Central memory CD8-positive, alpha-beta T cell (primary cell): ENCODE measurements around the gene BIK.

Experiments
- ATAC-seq: fragments of 150-1000 bp; cut with Tn5 transposase; replicated peaks from 2 replicates; pipeline ENCODE4 v1.10.0; 2022; ENCODE audit warnings: mild to moderate bottlenecking, moderate FRiP score, moderate number of reproducible peaks; ENCODE audit not compliant: poor library complexity, severe bottlenecking; ENCODE audit errors: extremely low read depth
- DNase-seq, 2 donors: peaks; one replicate each; pipeline ENCODE4 v3.0.0; 2021; ENCODE audit warnings: low spot score in 2 of 2
- H3K27ac Mint-ChIP-seq: one replicate; pipeline ENCODE4 v1.8.0; 2022; ENCODE audit warnings: low read depth, mild to moderate bottlenecking, moderate library complexity, mixed read lengths
- H3K27me3 Mint-ChIP-seq: one replicate; pipeline ENCODE4 v1.8.0; 2022; ENCODE audit warnings: mixed read lengths
- H3K36me3 Mint-ChIP-seq: one replicate; pipeline ENCODE4 v1.8.0; 2022; ENCODE audit warnings: mild to moderate bottlenecking, moderate library complexity, mixed read lengths; ENCODE audit not compliant: insufficient read depth
- H3K4me1 Mint-ChIP-seq: one replicate; pipeline ENCODE4 v1.8.0; 2022; ENCODE audit warnings: mixed read lengths
- H3K4me3 Mint-ChIP-seq: one replicate; pipeline ENCODE4 v1.8.0; 2022; ENCODE audit warnings: mild to moderate bottlenecking, moderate library complexity, mixed read lengths
- H3K9me3 Mint-ChIP-seq: one replicate; pipeline ENCODE4 v1.8.0; 2022; ENCODE audit warnings: mixed read lengths

The BIK gene

DNA sequence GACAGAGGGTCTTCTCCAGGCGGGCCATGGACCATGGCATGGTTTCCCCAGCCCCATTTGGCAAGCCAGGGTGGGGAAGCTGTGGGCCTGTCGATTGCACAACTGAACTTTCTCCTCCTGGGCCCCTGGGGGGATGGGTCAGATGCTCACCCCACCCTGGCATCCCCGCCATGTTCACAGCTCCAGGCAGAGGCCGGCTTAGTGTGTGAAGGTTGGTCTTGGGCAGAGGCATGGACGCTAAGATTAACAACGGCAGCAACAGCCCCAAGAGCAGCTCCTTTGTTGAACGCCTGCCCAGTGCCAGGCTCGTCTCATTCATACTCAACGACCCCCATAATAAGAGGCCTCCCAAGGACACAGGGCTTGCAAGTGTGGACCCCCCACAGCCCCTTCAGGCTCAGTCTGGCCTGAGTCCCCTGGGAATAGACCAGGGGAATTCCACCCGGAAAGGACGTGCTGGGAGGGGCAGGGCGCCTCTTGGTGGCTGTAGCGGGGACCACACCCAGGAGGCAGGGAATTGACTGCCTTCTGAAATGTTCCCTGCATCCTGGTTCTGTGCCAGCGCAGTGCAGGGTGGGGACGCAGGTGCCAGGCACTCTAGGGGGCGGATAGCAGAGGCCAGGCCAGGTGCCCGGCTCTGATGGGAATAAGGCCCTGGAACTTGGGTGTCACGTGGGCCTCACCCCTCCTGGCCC, 49.1 kb downstream of the BIK start:
- H3K36me3 Mint-ChIP-seq: peaks cover 1% of the 10 kb centered on the region

DNA sequence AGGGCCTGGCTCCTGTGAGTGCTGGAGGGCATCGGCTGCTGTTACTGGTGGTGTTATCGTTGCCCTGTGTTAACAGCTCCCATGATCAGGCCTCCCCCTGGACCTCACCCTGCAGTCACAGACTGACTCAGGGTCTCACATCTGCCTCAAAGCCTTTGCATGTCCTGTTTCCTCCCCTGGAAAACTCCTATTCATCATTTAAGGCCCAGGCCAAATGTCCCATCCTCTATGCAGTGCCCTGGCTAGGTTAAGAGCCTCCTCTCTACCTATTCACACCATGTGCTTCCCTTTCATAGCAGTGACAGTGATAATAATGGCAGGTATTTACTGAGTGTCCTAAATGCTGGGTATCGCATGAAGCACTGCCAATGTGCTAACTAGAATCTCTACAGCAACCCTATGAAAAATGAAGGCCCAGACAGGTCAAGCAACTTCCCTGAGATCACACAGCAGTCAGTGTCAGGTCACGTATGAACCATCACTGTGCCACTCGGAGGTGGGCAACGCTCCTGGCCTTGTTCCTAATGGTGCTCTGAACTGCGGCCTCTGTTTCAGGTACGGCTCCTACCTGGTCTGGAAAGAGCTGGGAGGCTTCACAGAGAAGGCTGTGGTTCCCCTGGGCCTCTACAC, 50.1 kb downstream of the BIK start:
- Mint-ChIP-seq H3K4me3 (no peak overlapping the region), H3K27ac (no peak overlapping the region), H3K36me3 (peaks cover 1% of the 10 kb centered on the region), H3K9me3 (no peaks in the 10 kb centered on the region), H3K27me3 (no peaks in the 10 kb centered on the region), H3K4me1 (peaks cover 21% of the 10 kb centered on the region)
- DNase-seq (no peak), ATAC-seq (no peak)

More for the DNA sequence above, 49.1 kb downstream of the BIK start:
- DNase-seq (no peak), ATAC-seq (no peak)
- Mint-ChIP-seq H3K27ac (no peak overlapping the region), H3K9me3 (no peaks in the 10 kb centered on the region), H3K4me1 (peaks cover 21% of the 10 kb centered on the region), H3K27me3 (no peaks in the 10 kb centered on the region), H3K4me3 (no peak overlapping the region)

DNA sequence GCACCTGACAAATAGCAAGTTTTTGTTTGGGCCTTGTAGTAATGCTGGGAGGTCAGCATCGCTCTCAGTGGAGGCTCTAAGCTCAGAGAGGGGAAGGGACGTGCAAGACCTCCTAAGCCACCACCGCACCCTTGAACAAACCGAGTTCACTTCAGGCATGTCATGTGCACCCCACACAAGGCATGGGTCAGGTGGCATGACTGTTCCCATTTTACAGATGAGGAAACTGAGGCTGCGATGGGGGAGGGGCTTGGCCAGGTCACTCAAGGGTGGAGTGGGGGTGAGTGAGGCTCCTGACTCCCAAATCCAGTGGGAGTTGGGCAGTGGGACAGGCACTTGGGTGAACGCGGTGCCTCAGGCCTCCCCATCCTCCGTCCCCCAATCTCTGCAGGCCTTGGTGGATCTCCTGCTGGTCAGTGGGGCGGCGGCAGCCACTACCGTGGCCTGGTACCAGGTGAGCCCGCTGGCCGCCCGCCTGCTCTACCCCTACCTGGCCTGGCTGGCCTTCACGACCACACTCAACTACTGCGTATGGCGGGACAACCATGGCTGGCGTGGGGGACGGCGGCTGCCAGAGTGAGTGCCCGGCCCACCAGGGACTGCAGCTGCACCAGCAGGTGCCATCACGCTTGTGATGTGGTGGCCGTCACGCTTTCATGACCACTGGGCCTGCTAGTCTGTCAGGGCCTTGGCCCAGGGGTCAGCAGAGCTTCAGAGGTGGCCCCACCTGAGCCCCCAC, 52.0 kb downstream of the BIK start:
- ATAC-seq (no peak), DNase-seq (no peak)
- no peak overlapping the region for H3K4me3 Mint-ChIP-seq
- no peaks in the 10 kb centered on the region for H3K9me3 Mint-ChIP-seq
- H3K27me3 Mint-ChIP-seq: no peaks in the 10 kb centered on the region
- no peak overlapping the region for H3K27ac Mint-ChIP-seq
- peaks cover 21% of the 10 kb centered on the region for H3K4me1 Mint-ChIP-seq
- peaks cover 6% of the 10 kb centered on the region for H3K36me3 Mint-ChIP-seq

DNA sequence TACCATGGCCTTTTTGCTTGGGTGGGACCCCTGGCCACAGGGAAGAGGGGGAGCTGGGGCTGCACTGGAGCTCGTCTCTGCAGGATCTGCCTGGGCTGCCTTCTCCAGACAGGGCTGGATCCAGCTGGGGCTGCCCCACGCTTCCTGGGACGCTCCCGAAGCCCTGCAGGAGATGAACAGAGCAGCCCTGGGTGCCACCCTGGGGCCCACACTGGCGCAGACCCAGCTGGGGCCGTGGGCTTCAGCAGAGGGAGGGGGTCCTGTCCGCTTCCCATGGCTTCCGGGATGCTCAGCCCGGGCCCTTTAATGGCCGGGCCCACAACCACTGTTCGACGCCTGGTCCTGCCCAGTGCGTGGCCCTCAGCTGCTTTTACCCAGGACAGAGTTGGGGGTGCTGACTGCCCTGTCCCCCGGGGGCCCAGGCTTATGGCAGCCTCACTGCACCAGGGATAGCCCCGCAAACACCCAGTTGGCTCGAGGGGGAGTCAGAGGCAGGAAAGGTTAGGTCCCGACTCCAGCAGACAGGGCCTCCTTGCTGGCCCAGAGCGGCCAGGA, 52.8 kb downstream of the BIK start:
- Mint-ChIP-seq H3K9me3 (no peaks in the 10 kb centered on the region), H3K27me3 (no peaks in the 10 kb centered on the region), H3K27ac (peak overlapping the region; percentile 26), H3K36me3 (peaks cover 8% of the 10 kb centered on the region), H3K4me3 (no peak overlapping the region), H3K4me1 (peaks cover 17% of the 10 kb centered on the region)
- DNase-seq (no peak), ATAC-seq (no peak)

DNA sequence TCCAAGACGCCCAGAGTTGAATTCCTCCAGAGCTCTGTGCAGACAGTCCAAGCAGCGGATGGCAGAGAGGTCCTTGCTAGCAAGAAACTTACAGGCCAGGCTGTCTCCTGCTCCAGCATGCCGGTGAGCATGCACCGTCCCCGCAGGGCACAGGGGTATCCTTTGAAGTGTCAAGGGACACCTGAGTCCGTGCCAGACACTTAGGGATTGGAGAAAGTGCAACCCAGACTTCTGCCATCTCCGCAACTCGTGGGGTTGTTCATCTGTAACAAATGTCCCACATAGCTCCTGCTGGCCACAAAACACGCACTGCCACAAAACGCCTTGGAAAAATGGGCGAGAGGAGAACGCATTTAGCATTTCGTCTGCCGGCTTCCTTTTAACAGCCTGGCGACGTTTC, 54.1 kb downstream of the BIK start:
- Mint-ChIP-seq H3K9me3 (no peaks in the 10 kb centered on the region), H3K4me1 (peaks cover 14% of the 10 kb centered on the region), H3K27ac (peak overlapping the region; percentile 26), H3K27me3 (no peaks in the 10 kb centered on the region), H3K36me3 (peaks cover 9% of the 10 kb centered on the region), H3K4me3 (no peak overlapping the region)
- no peak for DNase-seq
- ATAC-seq: no peak

DNA sequence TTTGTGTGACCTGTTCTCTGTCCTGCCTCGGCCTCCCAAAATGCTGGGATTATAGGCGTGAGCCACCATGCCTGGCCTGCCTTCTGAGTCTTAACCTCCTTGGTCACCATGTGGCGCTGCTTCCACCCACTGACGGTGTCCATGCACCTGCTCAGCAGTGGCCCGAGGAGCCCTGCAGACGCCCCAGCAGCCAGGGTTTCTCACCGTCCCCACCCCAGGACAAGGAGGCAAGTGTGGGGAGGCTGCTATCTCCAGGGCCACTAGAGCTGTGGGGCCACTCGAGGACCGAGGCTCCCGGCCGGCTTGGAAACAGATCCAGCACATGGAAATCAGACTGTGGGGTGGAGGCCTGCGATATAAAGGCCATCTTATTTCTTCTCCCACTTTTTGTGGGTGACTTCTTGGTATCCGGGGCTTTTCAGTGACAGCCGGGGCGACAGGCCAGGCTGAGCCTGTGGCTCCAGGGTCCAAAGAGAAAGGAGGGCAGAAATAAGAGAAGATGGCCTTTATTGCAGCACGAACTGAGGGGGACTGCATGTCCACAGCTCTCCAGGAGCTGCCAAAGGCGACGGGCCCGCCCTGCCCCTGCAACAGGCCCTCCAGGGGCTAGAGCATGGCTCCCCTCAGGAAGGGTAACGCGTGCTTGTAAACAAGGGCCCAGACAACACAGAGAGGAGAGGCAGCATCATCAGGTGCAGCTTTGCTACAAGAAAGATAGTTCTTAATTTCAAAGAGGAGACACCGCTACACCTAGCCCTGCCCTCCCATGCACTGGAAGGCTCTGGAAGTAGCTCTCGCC, 55.8 kb downstream of the BIK start:
- H3K4me1 Mint-ChIP-seq: peaks cover 9% of the 10 kb centered on the region
- H3K27me3 Mint-ChIP-seq: no peaks in the 10 kb centered on the region
- H3K36me3 Mint-ChIP-seq: peaks cover 11% of the 10 kb centered on the region
- no peak overlapping the region for H3K4me3 Mint-ChIP-seq
- no peak overlapping the region for H3K27ac Mint-ChIP-seq
- H3K9me3 Mint-ChIP-seq: no peaks in the 10 kb centered on the region
- no peak for DNase-seq
- ATAC-seq: no peak

DNA sequence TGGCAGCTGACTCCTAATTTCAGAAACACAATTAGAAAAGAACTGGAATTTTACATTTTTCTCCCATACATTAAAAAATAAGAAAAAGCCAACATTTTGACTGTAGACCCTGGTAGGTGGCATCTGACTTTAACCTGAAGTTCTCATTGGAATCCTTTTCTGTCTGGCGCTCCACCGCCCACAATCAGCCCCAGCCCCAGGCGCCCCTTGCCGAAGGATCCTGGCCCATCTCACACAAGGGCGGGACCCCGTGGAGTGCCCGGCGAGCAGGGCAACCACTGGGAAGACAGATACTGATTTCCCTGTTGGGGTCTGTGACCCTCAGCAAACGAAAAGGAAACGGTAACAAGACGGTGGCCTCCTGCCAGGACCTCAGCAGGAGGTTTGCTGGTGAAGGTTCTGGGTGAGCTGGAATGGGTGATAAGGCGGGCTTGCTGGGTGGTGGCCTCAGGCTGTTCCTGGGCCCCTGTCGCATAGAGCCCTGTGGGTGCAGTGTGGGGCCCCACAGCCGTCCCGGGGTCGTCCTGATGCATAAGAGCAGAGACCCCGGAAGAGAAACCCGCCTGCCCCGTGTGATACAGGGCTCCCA, 56.5 kb downstream of the BIK start:
- ATAC-seq (no peak), DNase-seq (no peak)
- H3K27me3 Mint-ChIP-seq: no peaks in the 10 kb centered on the region
- no peak overlapping the region for H3K4me3 Mint-ChIP-seq
- peaks cover 11% of the 10 kb centered on the region for H3K36me3 Mint-ChIP-seq
- no peaks in the 10 kb centered on the region for H3K9me3 Mint-ChIP-seq
- peaks cover 9% of the 10 kb centered on the region for H3K4me1 Mint-ChIP-seq
- H3K27ac Mint-ChIP-seq: no peak overlapping the region

DNA sequence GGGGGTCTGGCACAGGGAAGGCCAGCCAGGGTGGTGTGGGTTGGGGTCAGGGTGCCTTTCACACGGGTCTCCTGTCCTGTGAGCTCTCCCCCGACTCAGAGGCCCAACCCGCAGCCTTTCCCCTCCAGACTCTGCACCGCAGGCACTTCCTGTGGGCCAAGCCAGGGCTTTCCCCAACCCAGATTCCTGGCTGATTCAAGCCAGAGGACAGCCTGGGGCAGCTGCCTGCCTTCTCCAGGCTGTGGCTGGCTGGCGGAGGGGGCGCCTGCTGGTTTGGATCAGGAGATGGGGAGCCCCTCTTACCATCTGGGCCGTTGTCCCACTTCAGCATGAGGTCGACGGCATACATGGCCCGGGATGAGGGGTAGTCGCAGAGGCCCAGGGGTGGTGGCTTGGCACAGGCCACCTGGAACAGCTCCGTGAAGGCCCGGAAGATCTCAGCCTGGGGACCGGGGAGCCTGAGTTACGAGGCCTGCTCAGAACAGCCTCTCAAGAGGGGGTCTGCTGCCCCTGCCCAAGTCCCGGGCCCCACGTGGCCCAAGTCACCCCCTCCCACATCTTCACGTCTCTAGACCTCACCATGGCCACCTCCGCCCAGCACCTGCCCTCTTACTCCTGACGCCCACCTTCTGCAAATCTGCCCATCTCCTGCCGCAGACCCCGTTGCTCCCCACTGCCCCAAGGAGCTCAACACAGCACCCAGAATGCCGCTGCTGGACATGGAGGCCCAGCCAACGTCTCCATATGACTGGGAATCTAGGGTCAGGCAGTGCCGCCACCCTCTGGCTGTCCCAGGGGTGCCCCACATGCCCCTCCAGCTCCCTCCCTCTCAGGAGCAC, 58.1 kb downstream of the BIK start:
- no peaks in the 10 kb centered on the region for H3K9me3 Mint-ChIP-seq
- no peaks in the 10 kb centered on the region for H3K27me3 Mint-ChIP-seq
- H3K36me3 Mint-ChIP-seq: peaks cover 11% of the 10 kb centered on the region
- DNase-seq (no peak), ATAC-seq (no peak)
- H3K27ac Mint-ChIP-seq: peak overlapping the region; percentile 30
- no peak overlapping the region for H3K4me3 Mint-ChIP-seq
- H3K4me1 Mint-ChIP-seq: peaks cover 9% of the 10 kb centered on the region

DNA sequence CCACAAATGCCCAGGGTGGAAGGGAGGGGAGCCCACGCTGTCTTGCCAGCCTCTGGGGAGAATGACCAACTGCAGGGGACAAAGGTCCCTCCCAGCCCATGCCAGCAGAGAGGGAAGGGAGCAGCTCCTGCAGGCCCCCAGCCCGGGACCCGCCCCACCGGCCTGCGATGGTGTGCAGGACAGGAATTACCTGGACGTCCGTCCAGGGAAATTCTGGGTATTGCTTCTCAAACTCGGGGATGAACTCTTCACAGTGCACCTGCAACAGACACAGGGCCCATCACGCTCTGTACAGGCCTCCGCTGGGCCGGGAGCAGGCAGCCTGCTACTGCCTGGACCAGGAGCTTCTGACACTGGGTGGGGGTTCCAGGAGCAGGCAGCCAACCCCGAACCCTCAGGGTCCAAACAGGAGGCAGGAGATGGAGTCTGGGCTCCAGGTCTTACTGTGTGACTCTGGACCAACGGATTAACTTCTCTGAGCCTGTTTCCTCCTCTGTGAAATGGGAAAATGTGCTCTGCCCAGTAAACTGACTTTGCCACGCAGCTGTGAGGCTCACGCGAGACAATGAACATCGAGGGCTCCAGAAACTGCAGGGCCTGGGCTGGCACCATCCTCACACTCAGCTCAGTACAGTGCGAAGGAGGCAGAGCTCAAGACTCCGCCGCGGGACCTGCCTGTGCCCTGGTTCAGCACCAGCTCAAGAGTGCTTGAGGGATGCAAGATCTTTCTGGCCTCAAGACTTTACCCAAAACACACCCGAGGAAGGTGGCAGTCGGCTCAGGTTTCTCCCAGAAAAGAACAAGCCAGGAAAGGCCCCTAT, 59.0 kb downstream of the BIK start:
- peaks cover under 1% of the 10 kb centered on the region for H3K4me1 Mint-ChIP-seq
- no peak overlapping the region for H3K4me3 Mint-ChIP-seq
- peak overlapping the region; percentile 30 for H3K27ac Mint-ChIP-seq
- DNase-seq: no peak
- no peaks in the 10 kb centered on the region for H3K9me3 Mint-ChIP-seq
- peaks cover 14% of the 10 kb centered on the region for H3K36me3 Mint-ChIP-seq
- no peak for ATAC-seq
- H3K27me3 Mint-ChIP-seq: no peaks in the 10 kb centered on the region

DNA sequence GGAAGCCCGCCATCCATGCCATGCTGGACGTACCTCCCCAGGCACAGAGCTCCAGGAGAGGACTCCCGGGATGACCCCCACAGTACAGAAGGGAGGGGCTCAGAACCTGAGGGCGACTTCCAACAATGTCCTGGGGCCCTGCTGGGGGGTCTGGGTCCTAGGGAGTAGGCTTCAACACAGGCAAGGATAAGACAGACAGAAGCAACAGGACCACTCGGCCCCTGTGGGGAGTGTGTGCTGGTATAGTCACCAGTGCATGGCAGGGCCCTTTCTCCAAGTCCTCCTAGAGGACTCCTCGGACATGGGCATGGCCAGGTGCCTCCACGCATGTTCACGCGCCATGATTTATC, 59.6 kb downstream of the BIK start:
- ATAC-seq: no peak
- Mint-ChIP-seq H3K27ac (no peak overlapping the region), H3K36me3 (peaks cover 14% of the 10 kb centered on the region)

DNA sequence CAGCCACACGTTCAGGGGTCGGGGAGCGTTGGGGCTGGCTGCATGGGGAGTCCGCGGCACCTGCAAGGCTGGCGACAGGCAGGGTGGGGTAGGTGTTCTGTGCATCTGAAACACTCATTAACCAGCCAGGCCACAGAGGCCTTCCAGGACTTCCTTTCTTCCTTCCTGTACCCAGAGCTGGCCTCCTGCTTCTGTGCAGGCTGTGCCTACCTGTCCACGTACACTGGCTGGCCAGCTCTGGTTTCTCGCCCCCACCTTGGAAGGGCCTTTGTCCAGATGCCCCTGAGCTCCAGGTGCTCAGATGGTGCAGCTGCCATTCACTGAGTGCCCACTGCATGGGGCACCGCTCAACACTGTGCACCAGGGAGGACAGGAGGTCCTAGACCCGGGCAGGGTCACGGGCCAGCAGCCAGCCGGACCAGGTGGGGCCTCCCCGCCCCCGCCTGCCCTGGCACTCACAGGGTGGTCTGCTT, 60.5 kb downstream of the BIK start:
- H3K27ac Mint-ChIP-seq: peak overlapping the region; percentile 16
- no peak for ATAC-seq
- H3K4me1 Mint-ChIP-seq: no peaks in the 10 kb centered on the region
- H3K9me3 Mint-ChIP-seq: no peaks in the 10 kb centered on the region
- peaks cover 14% of the 10 kb centered on the region for H3K36me3 Mint-ChIP-seq
- no peaks in the 10 kb centered on the region for H3K27me3 Mint-ChIP-seq
- no peak overlapping the region for H3K4me3 Mint-ChIP-seq
- no peak for DNase-seq

More for the DNA sequence above, 59.6 kb downstream of the BIK start:
- Mint-ChIP-seq H3K4me3 (no peak overlapping the region), H3K27me3 (no peaks in the 10 kb centered on the region), H3K9me3 (no peaks in the 10 kb centered on the region), H3K4me1 (no peaks in the 10 kb centered on the region)
- no peak for DNase-seq
